ENCODE data around the gene PEX5L. TPM values are rescaled to one million over a fixed set of nuclear protein-coding genes. Genes with fewer than 3 reads are reported as not detected.

PEX5L gene
- total RNA-seq, 1 donor from 2014 or later: not detected

- no peak overlapping the region for H3K4me3 Mint-ChIP-seq
- DNase-seq (no peak), ATAC-seq (ENCODE audit: low read depth) (no peak)
- H3K4me1 Mint-ChIP-seq: no peaks in the 10 kb centered on the region
- H3K36me3 Mint-ChIP-seq (ENCODE audit: low read depth): peaks cover 42% of the 10 kb centered on the region
- no peaks in the 10 kb centered on the region for H3K9me3 Mint-ChIP-seq
- intact Hi-C loops (cut with micrococcal nuclease): no loop called here
- no peak for TF ChIP-seq CTCF (IDR thresholded peaks at IDR 0.05)
- no peak overlapping the region for H3K27ac Mint-ChIP-seq
- POLR2A ChIA-PET: no interaction called here
- CTCF ChIA-PET: no interaction called here
- H3K27me3 Mint-ChIP-seq: no peaks in the 10 kb centered on the region
Measured at GRCh38 chr3:179745079-179745478, 291.7 kb downstream of the PEX5L start.
